Astrocyte (in vitro differentiated cells and primary cell): ENCODE results near the gene FER. TPM values are rescaled to one million over a fixed set of nuclear protein-coding genes. Genes with fewer than 3 reads are reported as not detected.

ENCODE experiments used
- DNase-seq: peaks from one replicate; pipeline ENCODE4 v3.0.0-alpha.2; 2010; ENCODE audit warnings: low read depth
- FAIRE-seq: peaks from 2 replicates; lab custom pipeline; 2011; peaks lifted over from hg19 to GRCh38; lab: Jason Lieb, UNC
- H2AFZ ChIP-seq: 2 replicates; pipeline ENCODE4 v1.6.0; 2012; ENCODE audit warnings: low read depth, low read length, inconsistent platforms
- H3K27ac ChIP-seq: 2 replicates; pipeline ENCODE4 v1.5.1; 2011; ENCODE audit warnings: low read depth, low read length, inconsistent platforms
- H3K27me3 ChIP-seq: 2 replicates; pipeline ENCODE4 v1.6.0; 2011; ENCODE audit warnings: low read length, inconsistent platforms; ENCODE audit not compliant: insufficient read depth
- H3K36me3 ChIP-seq: 2 replicates; pipeline ENCODE4 v1.5.1; 2011; ENCODE audit warnings: low read length, inconsistent platforms; ENCODE audit not compliant: insufficient read depth
- H3K4me1 ChIP-seq: 2 replicates; pipeline ENCODE4 v1.5.1; 2011; ENCODE audit warnings: low read length, inconsistent platforms; ENCODE audit not compliant: insufficient read depth
- H3K4me2 ChIP-seq: 2 replicates; pipeline ENCODE4 v1.6.0; 2012; ENCODE audit warnings: low read length, inconsistent platforms
- H3K4me3 ChIP-seq: 2 replicates; pipeline ENCODE4 v1.5.1; 2011; ENCODE audit warnings: low read depth, mild to moderate bottlenecking, low read length, inconsistent platforms; ENCODE audit not compliant: insufficient read depth
- H3K79me2 ChIP-seq: 2 replicates; pipeline ENCODE4 v1.6.0; 2012; ENCODE audit warnings: mild to moderate bottlenecking, low read length, inconsistent platforms; ENCODE audit not compliant: insufficient read depth
- H3K9ac ChIP-seq: 2 replicates; pipeline ENCODE4 v1.6.0; 2012; ENCODE audit warnings: mild to moderate bottlenecking, low read length, inconsistent platforms
- H3K9me3 ChIP-seq: 2 replicates; pipeline ENCODE4 v1.5.1; 2012; ENCODE audit warnings: low read depth, mild to moderate bottlenecking, low read length, inconsistent platforms; ENCODE audit not compliant: insufficient read depth
- H4K20me1 ChIP-seq: 2 replicates; pipeline ENCODE4 v1.6.0; 2012; ENCODE audit warnings: low read length, inconsistent platforms; ENCODE audit not compliant: insufficient read depth
- H3K27ac Mint-ChIP-seq: one replicate; pipeline ENCODE4 v1.8.0; 2021; ENCODE audit warnings: mild to moderate bottlenecking, mixed read lengths; ENCODE audit not compliant: unreplicated experiment
- H3K27me3 Mint-ChIP-seq: one replicate; pipeline ENCODE4 v1.8.0; 2021; ENCODE audit warnings: low read depth, mixed read lengths; ENCODE audit not compliant: unreplicated experiment
- H3K36me3 Mint-ChIP-seq: one replicate; pipeline ENCODE4 v1.8.0; 2021; ENCODE audit warnings: low read depth, mixed read lengths; ENCODE audit not compliant: unreplicated experiment
- H3K4me1 Mint-ChIP-seq: one replicate; pipeline ENCODE4 v1.8.0; 2021; ENCODE audit warnings: low read depth, mixed read lengths; ENCODE audit not compliant: unreplicated experiment
- H3K4me3 Mint-ChIP-seq: one replicate; pipeline ENCODE4 v1.8.0; 2021; ENCODE audit warnings: mild to moderate bottlenecking, moderate library complexity, mixed read lengths; ENCODE audit not compliant: unreplicated experiment
- H3K9me3 Mint-ChIP-seq: one replicate; pipeline ENCODE4 v1.8.0; 2021; ENCODE audit warnings: mild to moderate bottlenecking, mixed read lengths; ENCODE audit not compliant: unreplicated experiment
- CTCF ChIP-seq: IDR thresholded peaks from 2 replicates; pipeline ENCODE4 v1.5.1; 2011; ENCODE audit warnings: low read depth, mild to moderate bottlenecking, inconsistent platforms, low read length, moderate library complexity; ENCODE audit not compliant: insufficient read depth
- EZH2 ChIP-seq: IDR thresholded peaks from 2 replicates; pipeline ENCODE4 v1.6.1; 2012; ENCODE audit warnings: mild to moderate bottlenecking, low read length, inconsistent platforms; ENCODE audit not compliant: insufficient read depth
- total RNA-seq: library from RNA; stranded (reverse); gene quantifications from 2 replicates; pipeline ENCODE4 v1.2.1, GENCODE V29; 2021

FER gene
- total RNA-seq, 1 donor from 2014 or later, result 21.6 TPM

- no peak for FAIRE-seq
- Mint-ChIP-seq H3K9me3 (no peaks in the 10 kb centered on the region), H3K36me3 (no peaks in the 10 kb centered on the region), H3K27ac (no peak overlapping the region), H3K4me3 (no peak overlapping the region), H3K27me3 (no peaks in the 10 kb centered on the region), H3K4me1 (no peaks in the 10 kb centered on the region)
- H3K4me3 ChIP-seq, result no peak overlapping the region
- DNase-seq, result no peak
- TF ChIP-seq CTCF, result no peak
- no peak for TF ChIP-seq EZH2
- H3K4me2 ChIP-seq, result no peak overlapping the region
- H3K9ac ChIP-seq, result no peak overlapping the region
- H3K79me2 ChIP-seq, result no peaks in the 10 kb centered on the region
- no peaks in the 10 kb centered on the region for H3K9me3 ChIP-seq
- no peaks in the 10 kb centered on the region for H3K36me3 ChIP-seq
- H4K20me1 ChIP-seq, result no peaks in the 10 kb centered on the region
- no peak overlapping the region for H3K27ac ChIP-seq
- H3K27me3 ChIP-seq, result no peaks in the 10 kb centered on the region
- H3K4me1 ChIP-seq, result no peaks in the 10 kb centered on the region
- no peak overlapping the region for H2AFZ ChIP-seq
Measured at GRCh38 chr5:109078448-109078847, 330.8 kb downstream of the FER start.

- H3K27ac ChIP-seq, result no peak overlapping the region
- no peak overlapping the region for H3K4me3 Mint-ChIP-seq
- H3K4me1 Mint-ChIP-seq, result no peaks in the 10 kb centered on the region
- no peaks in the 10 kb centered on the region for H4K20me1 ChIP-seq
- H3K9ac ChIP-seq, result no peak overlapping the region
- H3K9me3 Mint-ChIP-seq, result no peaks in the 10 kb centered on the region
- H3K27ac Mint-ChIP-seq, result no peak overlapping the region
- H3K36me3 Mint-ChIP-seq, result no peaks in the 10 kb centered on the region
- no peaks in the 10 kb centered on the region for H3K36me3 ChIP-seq
- H3K79me2 ChIP-seq, result no peaks in the 10 kb centered on the region
- no peaks in the 10 kb centered on the region for H3K4me1 ChIP-seq
- TF ChIP-seq EZH2 (no peak), CTCF (no peak)
- H3K9me3 ChIP-seq, result no peaks in the 10 kb centered on the region
- FAIRE-seq (no peak), DNase-seq (no peak)
- no peak overlapping the region for H2AFZ ChIP-seq
- H3K4me2 ChIP-seq, result no peak overlapping the region
- H3K27me3 Mint-ChIP-seq, result no peaks in the 10 kb centered on the region
- no peaks in the 10 kb centered on the region for H3K27me3 ChIP-seq
- no peak overlapping the region for H3K4me3 ChIP-seq
Measured at GRCh38 chr5:109080481-109080880, 332.8 kb downstream of the FER start.

GRCh38 chr5:109080896-109081295, 333.2 kb downstream of the FER start:
- H3K4me3 ChIP-seq, result no peak overlapping the region
- no peaks in the 10 kb centered on the region for H3K9me3 ChIP-seq
- Mint-ChIP-seq H3K4me1 (no peaks in the 10 kb centered on the region), H3K4me3 (no peak overlapping the region), H3K27me3 (no peaks in the 10 kb centered on the region), H3K27ac (no peak overlapping the region), H3K9me3 (no peaks in the 10 kb centered on the region), H3K36me3 (no peaks in the 10 kb centered on the region)
- H3K4me1 ChIP-seq, result no peaks in the 10 kb centered on the region
- no peak overlapping the region for H3K4me2 ChIP-seq
- FAIRE-seq (no peak), DNase-seq (no peak)
- no peak for TF ChIP-seq EZH2
- TF ChIP-seq CTCF, result no peak
- no peaks in the 10 kb centered on the region for H3K27me3 ChIP-seq
- H3K27ac ChIP-seq, result no peak overlapping the region
- no peaks in the 10 kb centered on the region for H3K79me2 ChIP-seq
- no peaks in the 10 kb centered on the region for H3K36me3 ChIP-seq
- no peak overlapping the region for H2AFZ ChIP-seq
- H3K9ac ChIP-seq, result no peak overlapping the region
- H4K20me1 ChIP-seq, result no peaks in the 10 kb centered on the region
